Astrocyte of the spinal cord (primary cell): Measurements from ENCODE around the gene DDAH1.

ENCODE experiments used
- DNase-seq: peaks from one replicate; pipeline ENCODE4 v3.0.0; 2011; ENCODE audit warnings: low read depth, low spot score
- H3K4me3 ChIP-seq: 2 replicates; pipeline ENCODE4 v1.5.1; 2011; ENCODE audit warnings: low read depth, mild to moderate bottlenecking, low read length, moderate library complexity
- CTCF ChIP-seq: IDR thresholded peaks from 2 replicates; pipeline ENCODE4 v1.5.1; 2012; ENCODE audit warnings: low read depth, mild to moderate bottlenecking, low read length, inconsistent platforms
- in situ Hi-C: cut with HindIII; loops from 2 replicates; pipeline ENCODE4 v1.10.0; 2017; ENCODE audit warnings: low sequenced_read_pairs

DDAH1 gene

GRCh38 chr1:85340427-85340826 is 124.5 kb downstream of the DDAH1 start:
- H3K4me3 ChIP-seq: no peak overlapping the region
- in situ Hi-C loops: no loop called here
- no peak for DNase-seq
- no peak for TF ChIP-seq CTCF

GRCh38 chr1:85339656-85340399 is 125.1 kb downstream of the DDAH1 start:
- no peak for TF ChIP-seq CTCF
- no peak for DNase-seq
- in situ Hi-C loops: no loop called here
- no peak overlapping the region for H3K4me3 ChIP-seq

GRCh38 chr1:85339089-85339488 is 125.9 kb downstream of the DDAH1 start:
- no peak overlapping the region for H3K4me3 ChIP-seq
- in situ Hi-C loops: no loop called here
- no peak for TF ChIP-seq CTCF
- DNase-seq: peak; percentile 72

GRCh38 chr1:85334962-85335361 is 130.0 kb downstream of the DDAH1 start:
- no peak overlapping the region for H3K4me3 ChIP-seq
- no peak for TF ChIP-seq CTCF
- peak; percentile 76 for DNase-seq
- in situ Hi-C loops: no loop called here

- DNase-seq: no peak
- in situ Hi-C loops: no loop called here
- no peak for TF ChIP-seq CTCF
- no peak overlapping the region for H3K4me3 ChIP-seq
Observed at GRCh38 chr1:85333186-85333585, 131.8 kb downstream of the DDAH1 start.

DNA sequence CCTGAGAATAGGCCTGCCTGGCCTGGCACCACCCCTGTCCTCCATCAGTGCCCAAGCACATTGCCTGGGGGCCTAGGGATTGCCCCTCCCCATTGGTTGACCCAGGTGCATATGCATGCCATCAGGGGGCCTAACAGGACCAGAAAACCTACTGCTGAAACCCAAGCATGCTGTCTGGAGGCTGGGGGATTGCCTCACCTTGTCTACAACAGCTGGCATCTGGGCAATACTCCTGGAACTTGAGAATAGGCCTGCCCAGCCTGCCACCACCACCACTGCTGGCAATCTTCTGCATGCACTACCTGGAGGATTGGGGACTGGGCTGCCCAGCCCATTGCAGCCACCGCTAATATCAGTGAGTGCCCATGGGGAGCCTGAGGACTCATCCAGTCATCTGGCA is 132.4 kb downstream of the DDAH1 start:
- in situ Hi-C loops: no loop called here
- no peak overlapping the region for H3K4me3 ChIP-seq
- TF ChIP-seq CTCF: no peak
- no peak for DNase-seq
